CD4-positive, alpha-beta memory T cell (primary cell): Measurements from ENCODE around the gene DAAM1. TPM values are rescaled to one million over a fixed set of nuclear protein-coding genes. Genes with fewer than 3 reads are reported as not detected.
A peak's percentile ranks its signal among the peaks of the same experiment; 100 is the strongest.

Experiments
- CTCF ChIA-PET: fragments of 350-600 bp; sonication (Branson Sonifier 250); formaldehyde crosslinking; loops from one replicate; lab custom pipeline; 2021; ENCODE audit warnings: inconsistent platforms; ENCODE audit not compliant: partially characterized antibody; lab: Charles Lee
- POLR2A ChIA-PET: fragments of 350-600 bp; sonication (Branson Sonifier 250); formaldehyde crosslinking; loops from one replicate; lab custom pipeline; 2021; ENCODE audit not compliant: partially characterized antibody; lab: Charles Lee
- DNase-seq, 5 donors: peaks; one replicate each; pipeline versions ENCODE4 v3.0.0 to v3.0.0-alpha.2; 2020 to 2022; ENCODE audit warnings: mixed read lengths in 1 of 5
- H3K27ac ChIP-seq: one replicate; pipeline ENCODE4 v1.7.0; 2013; ENCODE audit warnings: low read depth, low read length
- H3K27me3 ChIP-seq: 2 replicates; pipeline ENCODE4 v1.7.0; 2013; ENCODE audit warnings: mild to moderate bottlenecking, low read length, moderate library complexity; ENCODE audit not compliant: insufficient read depth
- H3K36me3 ChIP-seq: 2 replicates; pipeline ENCODE4 v1.7.0; 2013; ENCODE audit warnings: mild to moderate bottlenecking, low read length, moderate library complexity; ENCODE audit not compliant: insufficient read depth
- H3K4me1 ChIP-seq: 2 replicates; pipeline ENCODE4 v1.7.0; 2013; ENCODE audit warnings: mild to moderate bottlenecking, low read length, moderate library complexity; ENCODE audit not compliant: insufficient read depth
- H3K4me3 ChIP-seq, 2 donors: one replicate each; pipeline ENCODE4 v1.7.0; 2013; ENCODE audit warnings: low read length in 2 of 2, mild to moderate bottlenecking in 1 of 2
- H3K9me3 ChIP-seq, 2 donors: one replicate each; pipeline ENCODE4 v1.7.0; 2013; ENCODE audit warnings: low read length in 2 of 2, control low read depth in 1 of 2; ENCODE audit not compliant: control insufficient read depth in 1 of 2
- H3K27ac Mint-ChIP-seq, 7 donors: one replicate each; pipeline ENCODE4 v1.8.0; 2020 to 2021; ENCODE audit warnings: mixed read lengths in 7 of 7, mild to moderate bottlenecking in 6 of 7, inconsistent platforms in 3 of 7, moderate library complexity in 3 of 7
- H3K27me3 Mint-ChIP-seq, 2 donors: one replicate each; pipeline ENCODE4 v1.8.0; 2020 to 2021; ENCODE audit warnings: mixed read lengths in 2 of 2
- H3K36me3 Mint-ChIP-seq, 2 donors: one replicate each; pipeline ENCODE4 v1.8.0; 2020 to 2021; ENCODE audit warnings: mixed read lengths in 2 of 2, inconsistent platforms in 1 of 2, mild to moderate bottlenecking in 1 of 2
- H3K4me1 Mint-ChIP-seq, 4 donors: one replicate each; pipeline ENCODE4 v1.8.0; 2020 to 2021; ENCODE audit warnings: mixed read lengths in 4 of 4, mild to moderate bottlenecking in 1 of 4
- H3K4me3 Mint-ChIP-seq, 8 donors: one replicate each; pipeline ENCODE4 v1.8.0; 2020 to 2021; ENCODE audit warnings: mixed read lengths in 8 of 8, mild to moderate bottlenecking in 7 of 8, moderate library complexity in 6 of 8, inconsistent platforms in 3 of 8
- H3K9me3 Mint-ChIP-seq, 8 donors: one replicate each; pipeline ENCODE4 v1.8.0; 2020 to 2021; ENCODE audit warnings: mixed read lengths in 8 of 8, mild to moderate bottlenecking in 5 of 8, inconsistent platforms in 3 of 8, moderate library complexity in 1 of 8
- intact Hi-C: fragments of 100-400 bp; cut with micrococcal nuclease; formaldehyde crosslinking; loops from one replicate; pipeline ENCODE4 v1.15.1; 2023
- polyA plus RNA-seq, 2 donors: library from polyadenylated mRNA; unstranded; fragments of 300-500 nt; fragmentation: Illumina TruSeq; gene quantifications; one replicate each; pipeline ENCODE4 v1.2.3, GENCODE V29; 2021
- total RNA-seq, 2 experiments: library from RNA; stranded (reverse); gene quantifications; one replicate each; pipeline ENCODE4 v1.2.3, GENCODE V29; 2021

The DAAM1 gene
- total and polyA plus RNA-seq, 4 experiments from 2014 or later: 5.4 to 25.6 (median 20.0) TPM

DNA sequence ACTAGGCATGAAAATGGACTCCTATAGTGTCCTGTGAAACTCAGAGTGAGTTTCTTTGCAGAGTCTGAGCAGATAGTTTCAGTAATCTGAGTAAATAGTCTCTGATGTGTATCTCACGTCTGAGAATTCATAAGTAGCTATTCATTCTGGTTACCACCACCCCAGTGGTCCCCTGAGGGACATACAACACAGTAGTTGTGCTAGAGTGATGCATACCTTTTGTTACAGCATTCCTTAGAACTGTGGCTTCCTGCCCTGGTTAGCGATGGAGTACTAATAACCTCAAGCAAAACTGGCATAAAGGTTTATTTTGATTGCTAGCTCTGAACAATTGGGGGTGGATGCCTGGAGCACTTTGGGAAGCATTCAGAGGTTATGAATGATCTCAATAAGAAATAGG lies 114.7 kb downstream of the DAAM1 start:
- Histone ChIP-seq H3K4me1 (peaks cover 9% of the 10 kb centered on the region), H3K36me3 (no peaks in the 10 kb centered on the region), H3K27ac (no peak overlapping the region), H3K9me3 (no peaks in the 10 kb centered on the region), H3K27me3 (no peaks in the 10 kb centered on the region), H3K4me3 (no peak overlapping the region)
- Mint-ChIP-seq H3K4me1 (peaks cover 11 to 23% (median 15%) of the 10 kb centered on the region in 4 donors), H3K36me3 (peaks cover 0 to 4% of the 10 kb centered on the region in 2 donors), H3K27me3 (no peaks in the 10 kb centered on the region), H3K27ac (no peak overlapping the region), H3K4me3 (no peak overlapping the region), H3K9me3 (no peaks in the 10 kb centered on the region)
- CTCF ChIA-PET: no interaction called here
- intact Hi-C loops: no loop called here
- no peak for DNase-seq
- POLR2A ChIA-PET: no interaction called here

DNA sequence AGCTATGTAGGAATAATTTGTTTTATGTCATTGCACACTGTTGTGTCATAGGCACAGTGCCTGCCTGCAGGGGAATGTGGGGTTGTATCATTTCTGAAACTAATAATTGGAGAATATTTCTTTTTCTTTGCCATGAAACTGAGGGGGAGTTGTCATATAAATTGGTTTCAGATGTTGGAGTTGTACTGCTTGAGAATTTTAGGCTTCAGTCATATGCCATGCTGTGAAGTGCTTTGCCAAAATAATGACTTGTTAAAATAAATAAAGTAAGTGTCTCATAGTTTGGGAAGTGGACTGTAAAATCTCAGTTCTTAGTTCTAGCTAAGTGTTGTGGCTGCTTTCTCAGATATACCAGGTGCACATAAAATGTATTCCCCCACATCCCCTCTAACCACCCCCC lies 116.8 kb downstream of the DAAM1 start:
- Mint-ChIP-seq H3K27ac (no peak overlapping the region), H3K27me3 (no peaks in the 10 kb centered on the region), H3K36me3 (peaks cover 0 to 4% of the 10 kb centered on the region in 2 donors), H3K4me3 (no peak overlapping the region), H3K4me1 (peaks cover 11 to 19% (median 13%) of the 10 kb centered on the region in 4 donors), H3K9me3 (no peaks in the 10 kb centered on the region)
- H3K36me3 ChIP-seq: no peaks in the 10 kb centered on the region
- no peaks in the 10 kb centered on the region for H3K27me3 ChIP-seq
- ChIA-PET POLR2A (no interaction called here), CTCF (no interaction called here)
- no peak for DNase-seq
- peaks cover 9% of the 10 kb centered on the region for H3K4me1 ChIP-seq
- no peaks in the 10 kb centered on the region for H3K9me3 ChIP-seq
- no peak overlapping the region for H3K27ac ChIP-seq
- H3K4me3 ChIP-seq: no peak overlapping the region
- intact Hi-C loops: no loop called here

DNA sequence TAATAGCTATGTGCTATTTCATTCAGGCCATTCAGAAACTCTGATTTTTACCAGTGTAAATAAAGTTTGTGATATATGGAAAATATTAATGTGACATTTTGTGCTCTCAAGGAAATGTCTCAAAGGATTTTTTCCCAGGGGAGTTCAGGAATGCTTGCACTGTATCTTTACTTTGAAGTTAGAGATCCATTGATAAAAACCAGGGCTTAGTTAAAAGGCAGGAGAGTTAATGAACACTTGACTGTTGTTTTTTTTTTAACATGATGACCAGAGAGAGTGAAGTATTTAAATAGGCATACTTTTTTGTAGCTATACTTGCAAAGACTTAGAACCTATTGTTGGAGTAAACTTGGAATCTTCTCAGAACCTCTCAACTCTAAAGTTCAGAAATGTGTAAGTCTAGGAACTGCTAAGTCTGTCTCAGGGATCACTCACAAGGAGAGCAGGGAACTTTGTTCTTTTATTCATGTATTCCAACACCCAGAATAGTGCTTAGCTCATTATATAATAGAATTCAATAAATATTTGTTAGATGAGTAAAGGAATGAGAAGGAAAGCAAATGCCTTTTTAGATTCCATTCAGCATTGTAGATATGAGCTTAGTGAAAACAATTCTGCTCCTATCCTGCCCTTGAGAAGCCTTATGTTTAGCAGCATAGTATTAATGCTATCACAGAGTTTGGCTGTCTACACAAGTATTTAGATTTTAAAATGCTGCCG lies 117.5 kb downstream of the DAAM1 start:
- Mint-ChIP-seq H3K9me3 (no peaks in the 10 kb centered on the region), H3K27ac (no peak overlapping the region), H3K27me3 (no peaks in the 10 kb centered on the region), H3K36me3 (peaks cover 0 to 4% of the 10 kb centered on the region in 2 donors), H3K4me1 (peaks cover 6 to 15% (median 9%) of the 10 kb centered on the region in 4 donors), H3K4me3 (no peak overlapping the region)
- Histone ChIP-seq H3K27me3 (no peaks in the 10 kb centered on the region), H3K9me3 (no peaks in the 10 kb centered on the region), H3K4me3 (no peak overlapping the region), H3K27ac (no peak overlapping the region), H3K4me1 (peaks cover 8% of the 10 kb centered on the region), H3K36me3 (no peaks in the 10 kb centered on the region)
- ChIA-PET POLR2A (interaction anchor here (0.9 kb wide), 1 partner anchor 118 kb away, joined by 3 read pairs; the partner anchor contains the start of gene DAAM1), CTCF (no interaction called here)
- intact Hi-C loops: no loop called here
- DNase-seq: no peak

DNA sequence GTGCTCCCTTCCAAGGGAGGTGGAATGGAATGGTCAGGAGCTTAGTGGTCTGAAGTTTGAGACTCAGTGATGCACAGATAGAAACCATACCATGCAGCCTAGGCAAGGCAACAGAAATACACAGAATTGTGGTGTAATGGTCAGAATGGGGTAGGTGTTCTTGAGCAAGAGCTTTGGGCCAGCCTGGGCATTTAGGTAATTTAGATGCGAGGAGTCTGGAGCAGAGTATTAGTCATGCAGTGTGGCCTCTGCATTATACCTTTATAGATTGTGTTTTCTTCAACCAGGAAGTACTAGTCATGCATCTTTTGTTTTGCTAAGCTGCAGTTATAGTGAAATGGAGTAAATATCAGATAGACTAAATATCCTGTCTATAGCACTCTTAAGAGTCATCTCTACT lies 118.3 kb downstream of the DAAM1 start:
- no peaks in the 10 kb centered on the region for H3K27me3 ChIP-seq
- H3K4me3 Mint-ChIP-seq: no peak overlapping the region
- POLR2A ChIA-PET: interaction anchor here (0.8 to 0.9 kb wide), 2 partner anchors 8 to 118 kb away, joined by 3 read pairs; partner anchors contain the start of gene DAAM1
- CTCF ChIA-PET: no interaction called here
- H3K9me3 Mint-ChIP-seq: no peaks in the 10 kb centered on the region
- no peak overlapping the region for H3K27ac ChIP-seq
- intact Hi-C loops: no loop called here
- H3K27me3 Mint-ChIP-seq: no peaks in the 10 kb centered on the region
- DNase-seq: no peak
- H3K4me3 ChIP-seq: no peak overlapping the region
- peaks cover 0 to 8% (median 3%) of the 10 kb centered on the region in 4 donors for H3K4me1 Mint-ChIP-seq
- H3K36me3 ChIP-seq: no peaks in the 10 kb centered on the region
- peaks cover 0 to 4% of the 10 kb centered on the region in 2 donors for H3K36me3 Mint-ChIP-seq
- H3K27ac Mint-ChIP-seq: no peak overlapping the region
- no peaks in the 10 kb centered on the region for H3K9me3 ChIP-seq
- no peaks in the 10 kb centered on the region for H3K4me1 ChIP-seq

DNA sequence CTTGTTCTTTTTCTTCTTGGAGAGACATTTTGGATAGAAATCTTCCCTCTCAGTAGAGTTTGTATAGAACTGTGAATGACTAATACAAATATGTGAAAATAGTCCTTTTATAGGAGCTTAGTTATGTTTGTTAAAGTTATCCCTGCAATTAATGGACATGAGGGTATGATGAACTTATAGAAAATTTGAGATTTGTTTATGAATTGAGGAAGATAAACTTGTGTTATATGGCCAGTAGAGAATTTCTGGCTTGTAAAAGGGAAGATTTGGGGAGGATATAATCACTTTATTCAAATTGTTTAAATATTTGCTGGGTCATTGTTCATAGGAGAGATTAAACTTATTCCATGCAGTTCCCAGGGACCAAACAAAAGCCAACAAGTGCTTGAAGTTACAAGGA lies 119.6 kb downstream of the DAAM1 start:
- Mint-ChIP-seq H3K27me3 (no peaks in the 10 kb centered on the region), H3K27ac (peak overlapping the region in 1 of 7 donors; percentile 34), H3K4me3 (no peak overlapping the region), H3K36me3 (peaks cover 0 to 4% of the 10 kb centered on the region in 2 donors), H3K9me3 (no peaks in the 10 kb centered on the region), H3K4me1 (peaks cover 0 to 6% (median 2%) of the 10 kb centered on the region in 4 donors)
- CTCF ChIA-PET: interaction anchor here (0.7 kb wide), 1 partner anchor 14 kb away, joined by 3 read pairs; no protein-coding TSS in a partner anchor
- H3K27ac ChIP-seq: no peak overlapping the region
- no peak overlapping the region for H3K4me3 ChIP-seq
- no peak for DNase-seq
- no peaks in the 10 kb centered on the region for H3K4me1 ChIP-seq
- POLR2A ChIA-PET: no interaction called here
- no peaks in the 10 kb centered on the region for H3K9me3 ChIP-seq
- H3K36me3 ChIP-seq: no peaks in the 10 kb centered on the region
- intact Hi-C loops: no loop called here
- no peaks in the 10 kb centered on the region for H3K27me3 ChIP-seq

DNA sequence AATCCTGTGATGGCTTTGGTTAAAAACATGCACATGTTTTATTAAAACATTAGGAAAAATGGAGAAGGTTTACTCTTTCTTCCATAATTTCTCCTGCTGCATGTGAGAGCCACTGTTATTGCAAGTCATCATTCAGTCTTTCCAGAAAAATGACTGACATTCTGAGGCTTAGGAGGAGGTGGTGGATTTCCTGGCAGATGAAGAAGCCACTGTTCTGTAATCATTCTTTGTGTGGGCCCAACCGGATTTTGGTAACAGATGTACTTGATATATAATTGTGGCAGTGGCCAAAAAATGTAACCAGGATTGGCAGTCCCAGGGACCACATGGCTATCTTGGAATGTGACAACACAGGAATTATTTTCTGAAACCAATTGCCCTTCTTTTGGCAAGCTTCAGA lies 120.2 kb downstream of the DAAM1 start:
- no peak overlapping the region for H3K27ac ChIP-seq
- no peak overlapping the region for H3K4me3 Mint-ChIP-seq
- no peak overlapping the region for H3K27ac Mint-ChIP-seq
- DNase-seq: no peak
- intact Hi-C loops: no loop called here
- H3K27me3 ChIP-seq: no peaks in the 10 kb centered on the region
- H3K27me3 Mint-ChIP-seq: no peaks in the 10 kb centered on the region
- H3K4me3 ChIP-seq: no peak overlapping the region
- no peaks in the 10 kb centered on the region for H3K36me3 ChIP-seq
- ChIA-PET CTCF (no interaction called here), POLR2A (interaction anchor here (1.3 kb wide), 1 partner anchor 10 kb away, joined by 3 read pairs; no protein-coding TSS in a partner anchor)
- no peaks in the 10 kb centered on the region for H3K4me1 ChIP-seq
- peaks cover 0 to 4% of the 10 kb centered on the region in 2 donors for H3K36me3 Mint-ChIP-seq
- peaks cover 0 to 6% (median 2%) of the 10 kb centered on the region in 4 donors for H3K4me1 Mint-ChIP-seq
- no peaks in the 10 kb centered on the region for H3K9me3 Mint-ChIP-seq
- no peaks in the 10 kb centered on the region for H3K9me3 ChIP-seq

DNA sequence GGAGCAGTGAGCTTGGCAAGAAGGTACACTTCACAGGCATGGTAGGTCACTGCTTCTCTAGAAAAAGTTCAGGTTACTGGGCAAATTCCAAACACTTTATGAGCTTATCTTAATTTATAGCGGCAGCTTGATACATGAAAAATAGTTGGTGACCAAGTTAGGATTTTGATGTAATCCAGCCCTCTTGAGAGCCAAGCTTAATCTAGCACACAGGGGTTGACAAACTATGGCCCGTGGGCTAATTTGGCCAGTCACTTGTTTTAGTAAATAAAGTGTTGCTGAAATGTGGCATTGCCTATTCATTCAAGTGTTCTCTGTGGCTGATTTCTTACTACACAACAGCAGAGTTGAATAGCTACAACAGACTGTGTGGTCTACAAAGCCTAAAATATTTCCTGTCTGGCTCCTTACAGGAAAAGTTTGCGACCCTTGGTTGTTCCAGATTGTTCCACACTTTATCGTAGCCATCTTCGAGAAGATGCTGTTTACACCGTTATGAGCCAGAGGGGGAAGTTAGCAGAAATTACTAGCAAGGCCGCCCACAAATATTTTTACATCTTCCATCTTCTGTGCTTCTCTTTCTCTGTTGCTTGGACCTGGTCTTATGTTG lies 120.9 kb downstream of the DAAM1 start:
- Mint-ChIP-seq H3K36me3 (peaks cover 0 to 4% of the 10 kb centered on the region in 2 donors), H3K4me1 (peaks cover 0 to 6% (median 2%) of the 10 kb centered on the region in 4 donors), H3K27ac (no peak overlapping the region), H3K9me3 (no peaks in the 10 kb centered on the region), H3K27me3 (no peaks in the 10 kb centered on the region), H3K4me3 (no peak overlapping the region)
- intact Hi-C loops: no loop called here
- ChIA-PET CTCF (no interaction called here), POLR2A (interaction anchor here (1.3 kb wide), 1 partner anchor 10 kb away, joined by 3 read pairs; no protein-coding TSS in a partner anchor)
- Histone ChIP-seq H3K27ac (no peak overlapping the region), H3K36me3 (no peaks in the 10 kb centered on the region), H3K4me1 (no peaks in the 10 kb centered on the region), H3K9me3 (no peaks in the 10 kb centered on the region), H3K27me3 (no peaks in the 10 kb centered on the region), H3K4me3 (no peak overlapping the region)
- no peak for DNase-seq
